Activated naive CD4-positive, alpha-beta T cell treated with anti-CD3 and anti-CD28 coated beads, Interleukin-2, amount 10 ng/mL, durations not matched to agents 7 days and 5 days (primary cell): ENCODE measurements around the gene ZNF579.

Experiments
- CTCF ChIA-PET: fragments of 350-600 bp; sonication (Branson Sonifier 250); formaldehyde crosslinking; loops from one replicate; lab custom pipeline; 2021; ENCODE audit warnings: antibody characterized with exemption; lab: Charles Lee
- DNase-seq: peaks from one replicate; pipeline ENCODE4 v3.0.0-alpha.2; 2020
- H3K27ac Mint-ChIP-seq: one replicate; pipeline ENCODE4 v1.8.0; 2021; ENCODE audit warnings: mild to moderate bottlenecking, moderate library complexity, mixed read lengths
- H3K27me3 Mint-ChIP-seq: one replicate; pipeline ENCODE4 v1.8.0; 2021; ENCODE audit warnings: mild to moderate bottlenecking, mixed read lengths
- H3K36me3 Mint-ChIP-seq: one replicate; pipeline ENCODE4 v1.8.0; 2021; ENCODE audit warnings: mixed read lengths
- H3K4me1 Mint-ChIP-seq: one replicate; pipeline ENCODE4 v1.8.0; 2021; ENCODE audit warnings: mixed read lengths
- H3K4me3 Mint-ChIP-seq: one replicate; pipeline ENCODE4 v1.8.0; 2021; ENCODE audit warnings: mild to moderate bottlenecking, moderate library complexity, mixed read lengths
- H3K9me3 Mint-ChIP-seq: one replicate; pipeline ENCODE4 v1.8.0; 2021; ENCODE audit warnings: mixed read lengths

ZNF579 gene

GRCh38 chr19:55580628-55581144, at the start of gene ZNF579:
Gene ZNF579 (minus strand): TSS chr19:55580848. CDS start chr19:55579639, 1,209 bp downstream.
- Mint-ChIP-seq H3K27ac (peak within 1 kb of the TSS; percentile 78), H3K36me3 (peaks cover 9% of the 10 kb centered on the region), H3K27me3 (peaks cover 19% of the 10 kb centered on the region), H3K9me3 (no peaks in the 10 kb centered on the region), H3K4me3 (peak within 1 kb of the TSS; percentile 79), H3K4me1 (peaks cover 19% of the 10 kb centered on the region)
- CTCF ChIA-PET, result interaction anchor here (1.1 kb wide), 1 partner anchor 26 kb away, joined by 5 read pairs; no protein-coding TSS in a partner anchor
- peak; percentile 83 for DNase-seq

GRCh38 chr19:55626350-55626749, 45.7 kb upstream of the ZNF579 start:
- DNase-seq, result peak; percentile 77
- H3K4me3 Mint-ChIP-seq, result peak overlapping the region; percentile 72
- H3K4me1 Mint-ChIP-seq, result peaks cover 42% of the 10 kb centered on the region
- H3K27ac Mint-ChIP-seq, result peak overlapping the region; percentile 91
- peaks cover 10% of the 10 kb centered on the region for H3K36me3 Mint-ChIP-seq
- peaks cover 51% of the 10 kb centered on the region for H3K27me3 Mint-ChIP-seq
- peaks cover 2% of the 10 kb centered on the region for H3K9me3 Mint-ChIP-seq
- CTCF ChIA-PET, result interaction anchor here (0.9 to 3.4 kb wide), 14 partner anchors 10 to 538 kb away, joined by 3 to 15 read pairs (median 4); partner anchors contain the start of gene ZNF865

- Mint-ChIP-seq H3K4me1 (peaks cover 51% of the 10 kb centered on the region), H3K27ac (peak overlapping the region; percentile 98), H3K36me3 (peaks cover 22% of the 10 kb centered on the region), H3K4me3 (peak overlapping the region; percentile 92), H3K27me3 (peaks cover 40% of the 10 kb centered on the region), H3K9me3 (peaks cover 2% of the 10 kb centered on the region)
- no peak for DNase-seq
- CTCF ChIA-PET, result interaction anchor here (0.7 to 3.4 kb wide), 7 partner anchors 8 to 537 kb away, joined by 3 to 15 read pairs (median 3); partner anchors contain the start of gene ZNF865
Measured at GRCh38 chr19:55625004-55625326, 44.3 kb upstream of the ZNF579 start.

- peak; percentile 93 for DNase-seq
- peaks cover 56% of the 10 kb centered on the region for H3K4me1 Mint-ChIP-seq
- H3K4me3 Mint-ChIP-seq, result peak within 1 kb of the TSS; percentile 92
- H3K27me3 Mint-ChIP-seq, result peaks cover 35% of the 10 kb centered on the region
- H3K27ac Mint-ChIP-seq, result peak within 1 kb of the TSS; percentile 98
- peaks cover 26% of the 10 kb centered on the region for H3K36me3 Mint-ChIP-seq
- peaks cover 2% of the 10 kb centered on the region for H3K9me3 Mint-ChIP-seq
- CTCF ChIA-PET, result interaction anchor here (0.6 to 3.4 kb wide), 8 partner anchors 9 to 536 kb away, joined by 3 to 15 read pairs (median 3); partner anchors contain the start of gene ZNF865
Measured at GRCh38 chr19:55624109-55625003, 43.7 kb upstream of the ZNF579 start, which contains the start of gene ZNF784. Gene ZNF784 (minus strand): TSS chr19:55624566. CDS start chr19:55624561, 5 bp downstream.

- no peak overlapping the region for H3K4me3 Mint-ChIP-seq
- no peak for DNase-seq
- peaks cover 27% of the 10 kb centered on the region for H3K27me3 Mint-ChIP-seq
- peaks cover 28% of the 10 kb centered on the region for H3K36me3 Mint-ChIP-seq
- peaks cover 56% of the 10 kb centered on the region for H3K4me1 Mint-ChIP-seq
- peak overlapping the region; percentile 19 for H3K27ac Mint-ChIP-seq
- CTCF ChIA-PET, result interaction anchor here (0.6 to 1.5 kb wide), 3 partner anchors 16 to 535 kb away, joined by 3 to 4 read pairs (median 3); no protein-coding TSS in a partner anchor
- H3K9me3 Mint-ChIP-seq, result peaks cover 2% of the 10 kb centered on the region
Measured at GRCh38 chr19:55623561-55623960, 42.9 kb upstream of the ZNF579 start.

- peaks cover 28% of the 10 kb centered on the region for H3K36me3 Mint-ChIP-seq
- no peak overlapping the region for H3K4me3 Mint-ChIP-seq
- peak overlapping the region; percentile 19 for H3K27ac Mint-ChIP-seq
- peaks cover 23% of the 10 kb centered on the region for H3K27me3 Mint-ChIP-seq
- no peak for DNase-seq
- CTCF ChIA-PET, result interaction anchor here (0.9 to 1.5 kb wide), 3 partner anchors 8 to 17 kb away, joined by 3 to 4 read pairs (median 3); no protein-coding TSS in a partner anchor
- H3K4me1 Mint-ChIP-seq, result peaks cover 55% of the 10 kb centered on the region
- peaks cover 2% of the 10 kb centered on the region for H3K9me3 Mint-ChIP-seq
Measured at GRCh38 chr19:55623130-55623529, 42.5 kb upstream of the ZNF579 start.

- peaks cover 16% of the 10 kb centered on the region for H3K27me3 Mint-ChIP-seq
- no peak overlapping the region for H3K27ac Mint-ChIP-seq
- H3K36me3 Mint-ChIP-seq, result peaks cover 32% of the 10 kb centered on the region
- no peak overlapping the region for H3K4me3 Mint-ChIP-seq
- CTCF ChIA-PET, result interaction anchor here (0.9 to 1.4 kb wide), 2 partner anchors 9 to 16 kb away, joined by 3 to 4 read pairs; no protein-coding TSS in a partner anchor
- peaks cover 2% of the 10 kb centered on the region for H3K9me3 Mint-ChIP-seq
- H3K4me1 Mint-ChIP-seq, result peaks cover 50% of the 10 kb centered on the region
- no peak for DNase-seq
Measured at GRCh38 chr19:55622242-55622969, 41.8 kb upstream of the ZNF579 start.

GRCh38 chr19:55621673-55622231, 41.1 kb upstream of the ZNF579 start:
- no peak overlapping the region for H3K4me3 Mint-ChIP-seq
- CTCF ChIA-PET, result interaction anchor here (4.9 kb wide), 1 partner anchor 10 kb away, joined by 23 read pairs; no protein-coding TSS in a partner anchor

GRCh38 chr19:55621205-55621672, 40.6 kb upstream of the ZNF579 start:
- peaks cover 5% of the 10 kb centered on the region for H3K27me3 Mint-ChIP-seq
- CTCF ChIA-PET, result interaction anchor here (1.2 to 4.9 kb wide), 2 partner anchors 11 to 15 kb away, joined by 6 to 23 read pairs; partner anchors contain the start of gene ZNF865
- H3K27ac Mint-ChIP-seq, result no peak overlapping the region
- DNase-seq, result no peak
- H3K4me1 Mint-ChIP-seq, result peaks cover 38% of the 10 kb centered on the region
- H3K9me3 Mint-ChIP-seq, result peaks cover 2% of the 10 kb centered on the region
- no peak overlapping the region for H3K4me3 Mint-ChIP-seq
- peaks cover 39% of the 10 kb centered on the region for H3K36me3 Mint-ChIP-seq

More at GRCh38 chr19:55621673-55622231, 41.1 kb upstream of the ZNF579 start:
- Mint-ChIP-seq H3K4me1 (peaks cover 43% of the 10 kb centered on the region), H3K27me3 (peaks cover 10% of the 10 kb centered on the region), H3K36me3 (peaks cover 36% of the 10 kb centered on the region), H3K9me3 (peaks cover 2% of the 10 kb centered on the region), H3K27ac (no peak overlapping the region)
- DNase-seq, result no peak

GRCh38 chr19:55620410-55621204, 40.0 kb upstream of the ZNF579 start:
- Mint-ChIP-seq H3K36me3 (peaks cover 39% of the 10 kb centered on the region), H3K27me3 (peaks cover 4% of the 10 kb centered on the region), H3K4me3 (no peak overlapping the region), H3K27ac (peak overlapping the region; percentile 25), H3K9me3 (peaks cover 2% of the 10 kb centered on the region), H3K4me1 (peaks cover 32% of the 10 kb centered on the region)
- DNase-seq, result no peak
- CTCF ChIA-PET, result interaction anchor here (1.2 to 4.9 kb wide), 2 partner anchors 11 to 15 kb away, joined by 6 to 23 read pairs; partner anchors contain the start of gene ZNF865

- Mint-ChIP-seq H3K9me3 (peaks cover 2% of the 10 kb centered on the region), H3K4me3 (no peak overlapping the region), H3K27me3 (no peaks in the 10 kb centered on the region), H3K36me3 (peaks cover 41% of the 10 kb centered on the region), H3K27ac (no peak overlapping the region), H3K4me1 (peaks cover 25% of the 10 kb centered on the region)
- no peak for DNase-seq
- CTCF ChIA-PET, result interaction anchor here (2.8 to 4.9 kb wide), 2 partner anchors 13 kb away, joined by 11 to 23 read pairs; partner anchors contain the start of gene ZNF865
Measured at GRCh38 chr19:55619286-55619685, 38.6 kb upstream of the ZNF579 start.

GRCh38 chr19:55618426-55618825, 37.8 kb upstream of the ZNF579 start:
- Mint-ChIP-seq H3K27me3 (no peaks in the 10 kb centered on the region), H3K4me3 (no peak overlapping the region), H3K4me1 (peaks cover 18% of the 10 kb centered on the region), H3K36me3 (peaks cover 37% of the 10 kb centered on the region), H3K27ac (no peak overlapping the region), H3K9me3 (no peaks in the 10 kb centered on the region)
- DNase-seq, result no peak
- CTCF ChIA-PET, result interaction anchor here (0.5 to 4.9 kb wide), 3 partner anchors 12 to 511 kb away, joined by 3 to 23 read pairs (median 11); partner anchors contain the start of gene ZNF865
